ENCODE results near the gene NCKAP5L.
"Not testable (repeated sequence)": the region's sequence is repeated elsewhere in the genome, so short reads cannot be mapped to it uniquely, and the experiment has no call there.

Gene NCKAP5L

GRCh38 chr12:49864798-49865090 lies 36.5 kb upstream of the NCKAP5L start:
- DNase-seq (ENCODE audit: low spot score), result no peak

GRCh38 chr12:49863946-49864797 lies 36.0 kb upstream of the NCKAP5L start:
- DNase-seq (ENCODE audit: low spot score), result peak; percentile 41

GRCh38 chr12:49860921-49861320 lies 32.7 kb upstream of the NCKAP5L start:
- not testable (repeated sequence) for DNase-seq (ENCODE audit: low spot score)

- DNase-seq (ENCODE audit: low spot score), result not testable (repeated sequence)
Measured at GRCh38 chr12:49855890-49856289, 27.7 kb upstream of the NCKAP5L start.

- peak; percentile 20 for DNase-seq (ENCODE audit: low spot score)
Measured at GRCh38 chr12:49854976-49855375, 26.8 kb upstream of the NCKAP5L start.

- DNase-seq (ENCODE audit: low spot score), result peak; percentile 23
Measured at GRCh38 chr12:49853671-49854070, 25.5 kb upstream of the NCKAP5L start.

GRCh38 chr12:49847161-49847560 lies 18.9 kb upstream of the NCKAP5L start:
- peak; percentile 19 for DNase-seq (ENCODE audit: low spot score)

- no peak for DNase-seq (ENCODE audit: low spot score)
Measured at GRCh38 chr12:49846032-49846431, 17.8 kb upstream of the NCKAP5L start.

GRCh38 chr12:49843876-49844437 lies 15.7 kb upstream of the NCKAP5L start:
- DNase-seq (ENCODE audit: low spot score), result peak; percentile 32

GRCh38 chr12:49843411-49843810 lies 15.2 kb upstream of the NCKAP5L start:
- DNase-seq (ENCODE audit: low spot score), result no peak

- DNase-seq (ENCODE audit: low spot score), result peak; percentile 94
Measured at GRCh38 chr12:49842519-49843352, 14.5 kb upstream of the NCKAP5L start, which contains the start of gene BCDIN3D. Gene BCDIN3D, minus strand, starts transcription at chr12:49843106. Its CDS starts 19 bp downstream, at chr12:49843087.

GRCh38 chr12:49838973-49839633 lies 10.9 kb upstream of the NCKAP5L start:
- no peak for DNase-seq (ENCODE audit: low spot score)

GRCh38 chr12:49832836-49833421 lies 4.7 kb upstream of the NCKAP5L start:
- DNase-seq (ENCODE audit: low spot score), result no peak

- DNase-seq (ENCODE audit: low spot score), result no peak
Measured at GRCh38 chr12:49831717-49832116, 3.5 kb upstream of the NCKAP5L start.

- peak; percentile 92 for DNase-seq (ENCODE audit: low spot score)
Measured at GRCh38 chr12:49827401-49828099, 663 bp downstream of the NCKAP5L start.

GRCh38 chr12:49827051-49827400 lies 1.2 kb downstream of the NCKAP5L start:
- no peak for DNase-seq (ENCODE audit: low spot score)

GRCh38 chr12:49825971-49826421 lies 2.2 kb downstream of the NCKAP5L start:
- no peak for DNase-seq (ENCODE audit: low spot score)

- DNase-seq (ENCODE audit: low spot score), result no peak
Measured at GRCh38 chr12:49825360-49825970, 2.7 kb downstream of the NCKAP5L start.

GRCh38 chr12:49824895-49825294 lies 3.3 kb downstream of the NCKAP5L start:
- no peak for DNase-seq (ENCODE audit: low spot score)

- no peak for DNase-seq (ENCODE audit: low spot score)
Measured at GRCh38 chr12:49824416-49824815, 3.8 kb downstream of the NCKAP5L start.

- DNase-seq (ENCODE audit: low spot score), result no peak
Measured at GRCh38 chr12:49823951-49824350, 4.3 kb downstream of the NCKAP5L start.
